ENCODE results near the gene VSTM5.

VSTM5 gene

DNA sequence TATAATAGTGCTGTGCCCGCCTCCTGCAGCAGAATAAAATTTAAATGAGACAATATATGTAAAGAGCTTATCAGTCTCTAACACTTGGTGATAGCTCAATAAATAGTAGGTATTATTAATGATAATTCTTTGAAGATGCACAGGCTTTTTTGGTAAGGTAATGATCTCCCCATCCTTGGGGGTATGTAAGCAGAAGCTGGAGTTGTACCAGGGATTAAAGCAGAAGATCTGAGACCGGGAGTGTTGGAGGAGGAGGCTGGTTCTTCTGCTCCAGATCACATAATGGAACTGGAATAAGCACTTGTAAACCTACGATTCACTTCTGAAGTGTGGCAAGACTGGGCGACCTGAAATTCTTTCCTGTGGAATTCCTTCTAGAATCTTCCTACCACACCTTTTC lies 8.4 kb downstream of the VSTM5 start:
- DNase-seq: no peak

DNA sequence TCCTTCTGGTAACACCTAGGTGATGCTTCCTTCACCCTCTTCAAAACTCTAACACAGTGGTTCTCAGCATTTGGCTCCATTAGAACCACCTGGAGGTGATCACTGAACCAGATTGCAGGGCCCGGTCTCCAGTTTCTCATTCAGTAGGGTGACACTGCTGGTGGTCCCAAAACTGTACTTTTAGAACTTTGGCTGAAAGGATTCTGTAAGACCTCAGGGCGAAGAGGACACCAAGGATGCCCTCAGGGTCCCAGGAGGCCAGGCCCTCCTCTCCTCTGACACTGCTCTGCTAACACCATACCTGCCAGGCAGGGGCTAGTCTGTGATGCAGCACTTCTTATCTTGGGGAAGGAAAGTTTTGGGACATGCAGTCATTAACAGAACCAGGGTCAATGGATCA lies 9.0 kb downstream of the VSTM5 start:
- DNase-seq: no peak

DNA sequence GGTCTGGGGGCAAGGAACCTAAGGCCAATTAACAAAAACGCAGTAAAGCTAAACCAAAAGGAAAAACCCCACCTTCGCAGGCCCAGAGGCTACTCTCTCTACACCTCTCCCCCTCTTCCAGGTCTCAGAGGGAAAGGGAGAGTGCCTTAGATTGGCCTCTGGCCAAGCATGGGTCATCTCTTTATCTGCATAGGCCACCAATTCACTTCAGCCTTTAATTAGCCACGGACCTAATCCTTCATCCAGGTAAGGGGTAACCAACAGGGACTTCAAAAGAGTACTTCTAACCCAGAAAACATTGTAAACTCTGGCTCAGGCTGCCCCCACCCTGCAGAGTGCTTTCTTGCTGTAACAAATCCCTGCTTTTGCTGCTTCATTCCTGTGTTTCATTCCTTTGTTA lies 9.4 kb downstream of the VSTM5 start:
- no peak for DNase-seq

DNA sequence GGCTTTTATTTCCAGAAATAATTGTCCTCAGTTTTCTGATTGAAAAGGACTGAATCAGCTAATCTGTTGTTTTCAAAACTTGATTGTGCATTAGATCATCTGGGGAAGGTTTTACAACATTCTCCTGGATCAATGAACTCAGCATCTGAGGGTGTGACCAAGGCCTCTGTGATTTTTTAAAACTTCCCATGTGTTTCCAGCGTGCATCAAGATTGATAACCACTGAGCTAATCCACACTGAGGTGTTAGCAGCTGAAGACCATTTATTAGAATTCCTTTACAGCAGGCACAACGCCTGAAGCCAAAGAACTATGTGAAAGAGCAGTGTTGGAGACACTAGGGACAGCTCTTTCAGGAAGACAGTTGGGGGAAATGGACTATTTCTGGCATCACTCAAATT lies 10.2 kb downstream of the VSTM5 start:
- DNase-seq: no peak

DNA sequence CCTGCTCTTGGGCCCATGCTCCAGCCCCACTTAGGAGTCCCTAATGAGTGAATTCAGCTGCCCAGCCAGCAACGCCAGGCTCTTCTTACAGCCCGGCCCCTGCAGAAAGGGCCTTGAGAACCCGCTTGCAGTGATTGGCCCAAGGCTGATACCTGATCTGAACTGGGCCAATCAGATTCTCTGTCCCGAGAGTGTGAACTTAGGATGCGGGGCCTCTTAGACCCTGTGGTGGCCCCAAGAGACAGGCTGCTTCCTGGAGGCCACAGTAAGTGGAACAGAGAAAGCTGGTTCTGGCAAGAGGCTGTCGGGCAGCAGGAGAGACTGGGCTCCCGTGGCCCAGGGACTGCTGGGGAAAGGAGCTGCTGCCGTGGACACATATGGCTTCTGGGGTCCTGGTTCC lies 11.5 kb downstream of the VSTM5 start:
- DNase-seq: no peak

DNA sequence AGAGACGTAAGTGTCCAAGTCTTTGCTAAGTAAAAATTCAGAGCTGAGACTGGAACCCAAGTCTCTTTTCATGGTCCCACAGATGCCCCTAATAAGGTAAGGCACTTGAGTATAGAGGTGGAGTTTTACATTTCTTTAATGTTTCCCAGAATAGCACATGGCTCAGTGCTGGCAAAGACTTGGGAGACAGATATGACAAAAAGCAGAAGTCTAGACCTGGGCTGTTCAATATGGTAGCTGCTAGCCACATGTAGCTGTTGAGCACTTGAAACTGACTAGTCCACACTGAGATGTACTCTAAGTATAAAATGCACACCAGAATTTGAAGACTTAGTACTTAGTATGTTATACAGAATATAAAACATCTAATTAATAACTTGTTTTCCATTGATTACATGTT lies 17.6 kb downstream of the VSTM5 start:
- no peak for DNase-seq

DNA sequence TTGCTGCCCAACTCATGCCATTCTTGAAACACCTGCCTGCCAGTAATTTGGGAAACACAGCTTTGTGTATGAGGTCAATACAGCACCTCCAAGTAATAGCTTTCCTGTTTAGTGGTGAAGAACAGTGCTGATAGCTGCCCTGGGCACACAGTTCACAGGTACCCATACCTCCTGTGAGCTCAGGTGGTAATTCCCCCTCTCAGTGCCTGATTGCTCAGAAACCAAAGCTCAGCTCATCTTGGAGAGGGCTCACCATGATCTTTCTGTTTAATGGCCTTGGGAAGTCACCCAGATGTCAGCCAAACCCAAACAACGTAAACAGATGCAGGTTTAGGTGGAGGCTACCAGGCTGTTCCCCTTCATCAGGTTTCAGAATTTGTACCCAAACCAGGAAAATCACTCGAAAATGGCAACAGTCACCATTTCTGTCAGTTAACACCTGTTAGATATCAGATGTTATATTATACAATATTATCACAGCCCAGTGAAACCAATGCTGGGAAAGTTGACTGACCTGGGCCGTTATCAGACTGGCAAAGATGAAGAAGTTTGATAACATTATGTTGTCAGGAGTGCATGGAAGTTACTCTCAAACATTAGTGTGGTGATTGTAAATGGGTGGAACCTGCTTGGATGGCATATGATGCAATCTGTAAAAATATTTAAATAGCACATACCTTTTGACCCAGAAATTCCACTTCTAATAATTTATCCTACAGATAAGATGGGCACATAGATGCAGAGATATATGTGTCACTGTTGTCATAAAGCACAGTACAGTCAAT lies 18.9 kb downstream of the VSTM5 start:
- no peak for DNase-seq

DNA sequence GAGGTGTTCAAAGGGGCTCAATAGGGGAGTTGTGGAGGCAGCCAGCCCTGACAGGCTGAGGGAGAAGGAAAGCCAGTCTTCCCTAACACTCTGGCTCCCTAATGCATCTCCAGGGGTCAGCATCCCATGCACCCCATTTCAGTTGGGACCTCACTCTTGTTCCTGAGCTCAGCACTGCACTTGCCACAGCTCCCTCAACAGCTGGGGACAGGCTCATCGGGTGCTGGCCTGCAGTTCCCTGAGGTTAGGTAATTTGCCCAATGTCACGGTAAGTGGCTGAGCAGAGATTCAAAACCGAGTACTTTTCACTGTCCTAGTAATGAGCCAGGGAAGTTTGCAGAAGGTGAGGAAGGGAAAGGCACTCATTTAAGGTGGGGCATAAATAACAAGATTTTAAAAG lies 20.8 kb downstream of the VSTM5 start:
- no peak for DNase-seq

DNA sequence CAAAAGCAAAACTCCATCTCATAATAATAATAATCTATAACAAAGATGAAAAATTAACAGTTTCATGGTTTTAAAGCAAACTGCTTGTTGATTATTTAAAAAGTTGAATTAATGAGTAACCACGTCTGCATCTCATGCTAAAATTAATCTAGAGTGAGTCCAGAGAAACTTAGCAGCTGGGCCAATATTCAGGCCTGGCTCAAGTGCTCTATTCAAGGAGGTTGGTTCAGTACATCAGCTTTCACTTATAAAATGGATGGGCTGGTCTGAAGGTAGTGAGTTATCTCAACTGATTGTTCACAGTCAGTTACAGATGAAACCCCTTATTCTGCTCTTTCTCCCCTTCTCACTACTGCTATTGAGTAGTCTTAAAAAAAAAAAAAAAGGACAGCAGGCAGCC lies 23.1 kb downstream of the VSTM5 start:
- DNase-seq: no peak

DNA sequence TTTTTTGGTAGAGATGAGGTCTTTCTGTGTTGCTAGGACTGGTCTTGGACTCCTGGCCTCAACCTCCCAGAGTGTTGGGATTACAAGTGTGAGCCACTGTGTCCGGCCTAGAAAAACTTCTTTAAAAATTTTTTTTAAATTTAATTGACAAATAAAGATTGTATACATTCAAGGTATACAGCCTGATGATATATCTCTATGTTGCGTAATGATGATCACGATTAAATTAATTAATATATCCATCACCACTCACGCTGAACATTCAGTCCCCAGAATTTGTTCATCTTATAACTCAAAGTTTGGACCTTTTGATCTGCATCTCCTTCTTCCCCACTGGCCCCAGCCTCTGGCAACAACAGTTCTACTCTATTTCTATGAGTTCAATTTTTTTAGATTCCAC lies 27.2 kb downstream of the VSTM5 start:
- no peak for DNase-seq

DNA sequence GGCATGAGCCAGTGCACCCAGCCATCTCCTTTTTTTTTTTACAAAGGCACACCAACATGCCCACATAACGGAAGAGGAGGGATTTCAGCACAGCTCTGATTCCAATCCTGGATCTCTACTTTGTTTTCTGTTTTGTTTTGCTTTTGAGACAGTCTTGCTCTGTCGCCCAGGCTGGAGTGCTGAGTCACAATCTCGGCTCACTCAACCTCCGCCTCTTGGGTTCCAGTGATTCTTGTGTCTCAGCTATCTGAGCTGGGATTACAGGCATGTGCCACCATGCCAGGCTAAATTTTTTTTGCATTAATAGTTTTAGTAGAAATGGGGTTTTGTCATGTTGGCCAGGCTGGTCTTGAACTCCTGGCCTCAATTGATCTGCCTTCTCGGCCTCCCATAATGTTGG lies 28.1 kb downstream of the VSTM5 start:
- no peak for DNase-seq

DNA sequence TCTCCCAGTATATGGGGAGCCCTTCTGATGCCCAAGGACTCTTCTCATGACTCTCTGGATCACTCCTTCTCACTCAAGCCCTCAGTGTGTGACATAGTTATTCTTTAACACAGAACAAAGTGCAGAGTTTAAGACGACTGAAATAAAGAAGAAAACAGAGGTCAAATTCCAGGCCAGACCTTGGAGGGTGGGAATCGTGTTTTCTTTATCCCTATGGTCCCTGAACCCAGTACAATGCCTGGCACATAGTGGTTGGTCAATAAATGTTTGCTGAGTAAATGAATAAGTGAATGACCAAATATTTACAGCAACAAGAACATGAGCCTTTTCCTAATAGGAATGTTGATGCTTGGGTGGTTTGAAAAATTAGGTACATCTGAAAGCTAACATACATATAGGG lies 28.8 kb downstream of the VSTM5 start:
- no peak for DNase-seq

DNA sequence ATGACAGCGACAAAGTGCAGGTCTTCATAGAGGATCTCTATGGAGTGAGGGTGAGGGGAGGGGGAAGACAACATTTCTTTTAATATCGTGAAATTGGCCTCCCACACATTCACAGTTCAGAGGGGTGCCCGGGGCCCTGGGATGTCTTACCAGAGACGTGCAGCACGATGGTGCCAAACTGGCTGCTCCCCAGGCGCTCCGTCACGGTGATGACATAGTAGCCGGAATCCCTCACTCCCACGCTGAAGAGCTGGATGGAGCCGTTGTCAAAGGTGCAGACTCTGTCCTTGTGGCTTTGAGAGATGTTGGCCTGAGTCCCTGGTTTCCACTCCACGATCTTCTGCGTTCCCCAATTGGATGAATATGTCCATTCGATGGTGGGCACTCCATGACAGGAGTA lies 29.6 kb downstream of the VSTM5 start:
- no peak for DNase-seq

DNA sequence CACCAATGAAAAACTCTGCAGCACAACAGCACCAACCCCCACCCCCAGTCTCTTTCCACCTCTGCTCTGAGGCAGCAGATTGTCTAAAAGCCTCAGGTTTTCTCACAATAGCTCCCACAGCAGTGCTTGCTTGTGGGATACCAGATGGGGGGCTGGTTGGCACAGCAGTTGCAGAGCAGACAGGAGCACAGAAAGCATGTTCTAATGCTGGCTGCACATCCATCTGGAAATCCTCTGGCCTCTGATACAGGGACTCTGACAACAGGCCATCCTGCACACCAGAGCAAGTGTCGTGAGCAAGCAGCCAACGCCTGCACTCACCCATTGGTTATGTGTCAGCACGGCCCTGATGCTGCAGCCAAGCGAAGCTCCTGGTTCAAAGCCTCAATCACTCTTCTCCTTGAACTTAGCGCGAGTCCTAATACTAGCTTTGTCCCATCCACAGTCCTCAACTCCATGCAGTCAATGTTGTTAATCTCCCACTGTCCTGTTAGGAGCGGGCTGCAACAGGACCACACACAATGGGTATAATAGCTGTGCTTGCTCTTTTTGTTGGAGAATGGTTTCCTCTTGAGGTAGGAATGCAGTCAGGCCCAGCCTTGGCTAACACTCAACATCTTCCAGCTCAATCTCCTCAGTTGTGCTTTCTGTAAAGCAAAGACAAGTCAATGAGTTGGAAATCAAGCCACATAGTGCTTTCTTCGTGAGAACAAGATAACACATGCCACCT lies 30.3 kb downstream of the VSTM5 start:
- no peak for DNase-seq

DNA sequence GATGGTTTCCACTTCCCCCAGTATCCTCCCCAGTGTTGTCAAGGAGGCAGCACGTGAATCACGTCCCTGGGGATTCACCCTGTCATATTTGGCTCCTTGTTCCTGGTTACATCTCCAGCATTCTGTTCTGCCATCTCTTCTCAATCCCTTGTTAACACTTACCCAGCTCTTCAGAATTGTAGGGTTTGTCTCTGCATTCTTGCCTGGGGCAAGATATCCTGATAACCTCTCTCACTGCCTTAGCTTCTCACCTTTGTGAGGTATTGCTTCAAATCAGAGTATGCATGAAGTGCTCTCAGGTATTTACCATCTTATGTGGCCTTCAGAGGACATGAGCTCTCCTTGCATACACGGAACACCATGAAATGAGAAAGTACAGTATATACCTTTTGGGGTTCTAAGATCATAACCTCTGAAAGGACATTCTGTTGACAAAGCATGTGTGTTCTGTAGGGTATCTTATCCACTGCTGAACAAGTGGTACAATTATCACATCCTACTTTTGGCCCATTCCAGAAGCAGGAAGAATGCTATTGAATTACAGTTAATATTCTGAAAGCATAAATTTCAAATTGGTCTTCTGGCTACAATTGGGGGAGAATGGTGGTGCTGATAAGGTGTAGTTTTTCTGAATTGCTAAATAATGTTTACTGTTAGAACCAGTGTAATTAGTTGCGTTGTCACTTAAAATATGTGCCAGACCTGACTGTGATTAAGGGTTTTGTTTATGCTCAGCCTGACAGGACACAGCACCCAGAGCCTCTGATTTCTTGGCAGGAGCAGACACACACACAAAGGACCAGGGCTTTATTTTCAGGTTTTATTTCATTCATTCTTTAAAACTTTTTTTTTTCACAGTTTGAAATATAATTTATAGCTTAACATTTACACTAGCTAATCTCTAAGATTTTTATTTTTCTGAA lies 32.7 kb downstream of the VSTM5 start:
- no peak for DNase-seq

DNA sequence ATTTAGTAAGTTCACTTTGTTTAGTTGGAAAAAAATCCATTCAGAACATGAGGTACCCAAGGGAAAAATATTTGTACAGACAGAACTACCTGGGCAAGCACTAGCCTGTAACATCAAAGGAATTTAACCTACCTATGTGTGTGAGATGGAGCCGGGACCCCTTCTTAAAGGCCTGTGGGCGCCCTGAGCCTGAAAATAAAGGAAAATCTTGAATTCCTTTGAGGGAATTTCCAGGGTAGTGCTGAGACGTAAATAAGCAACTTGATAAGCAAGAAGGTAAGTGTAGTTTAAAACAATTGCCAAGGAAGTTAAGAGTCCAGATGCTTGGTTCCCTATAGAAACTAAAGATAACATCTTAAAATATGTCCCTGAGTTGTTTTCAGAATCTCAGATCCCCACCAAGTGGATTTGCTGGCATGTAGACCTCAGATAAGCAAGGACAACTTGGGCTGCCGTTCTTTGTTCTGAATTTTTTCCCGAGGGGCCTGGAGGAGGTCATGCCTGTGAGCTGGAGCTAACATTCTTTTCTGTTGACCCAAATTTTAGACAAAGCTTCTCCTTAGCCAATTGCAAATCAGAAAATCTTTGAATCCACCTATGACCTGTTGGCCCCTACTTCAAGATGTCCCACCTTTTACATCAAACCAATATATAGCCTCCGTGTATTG lies 35.3 kb downstream of the VSTM5 start:
- no peak for DNase-seq

DNA sequence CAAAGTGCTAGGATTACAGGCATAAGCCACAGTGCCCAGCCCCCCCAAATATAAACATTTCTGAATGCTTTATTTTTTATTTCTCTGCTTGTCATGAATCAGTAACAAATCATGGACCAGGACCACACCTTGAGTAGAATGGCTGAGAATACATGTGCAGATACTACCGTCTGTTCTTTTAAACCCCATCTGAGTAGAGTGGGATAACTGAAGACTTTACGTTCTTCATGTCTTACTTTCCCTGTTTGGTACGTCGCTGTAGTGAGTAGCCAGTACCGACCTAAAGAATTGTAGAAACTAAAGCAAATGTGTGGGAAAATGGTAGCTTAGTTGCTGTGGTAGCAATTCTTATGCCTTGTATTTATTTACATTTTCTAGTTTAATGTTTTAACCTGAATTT lies 36.4 kb downstream of the VSTM5 start:
- DNase-seq: no peak

DNA sequence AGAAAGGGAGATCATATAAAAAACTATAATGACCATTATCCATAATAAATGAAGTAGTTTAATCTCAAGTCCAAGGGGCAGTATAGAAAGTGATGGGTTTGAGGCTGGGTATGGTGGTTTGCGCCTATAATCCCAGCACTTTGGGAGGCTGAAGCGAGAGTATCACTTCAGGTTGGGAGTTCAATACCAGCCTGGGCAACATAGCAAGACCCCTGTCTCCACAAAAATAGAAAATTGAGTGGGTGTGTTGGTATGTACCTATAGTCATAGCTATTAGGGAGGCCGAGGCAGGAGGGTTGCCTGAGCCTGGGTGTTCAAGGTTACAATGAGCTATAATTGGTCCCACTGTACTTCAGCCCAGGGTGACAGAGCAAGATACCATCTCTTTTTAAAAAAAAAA lies 42.4 kb downstream of the VSTM5 start:
- no peak for DNase-seq

DNA sequence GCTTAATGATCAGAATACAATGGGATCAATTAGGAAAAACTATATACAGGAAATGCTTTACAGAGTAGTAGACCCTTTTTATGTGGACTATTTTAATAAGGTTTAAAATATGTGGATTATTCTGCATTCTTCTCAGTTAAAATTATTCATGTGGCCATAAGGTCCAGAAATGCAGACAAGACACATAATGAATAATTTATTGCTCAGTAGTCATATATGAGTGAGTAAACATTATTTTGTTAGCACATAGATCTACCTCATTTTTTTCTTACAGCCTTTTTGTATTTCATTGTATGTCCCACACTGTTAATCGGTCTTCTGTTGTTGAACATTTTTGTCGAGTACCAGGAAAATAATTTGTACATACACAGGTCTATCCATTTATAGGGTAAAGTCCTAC lies 45.5 kb downstream of the VSTM5 start:
- no peak for DNase-seq

DNA sequence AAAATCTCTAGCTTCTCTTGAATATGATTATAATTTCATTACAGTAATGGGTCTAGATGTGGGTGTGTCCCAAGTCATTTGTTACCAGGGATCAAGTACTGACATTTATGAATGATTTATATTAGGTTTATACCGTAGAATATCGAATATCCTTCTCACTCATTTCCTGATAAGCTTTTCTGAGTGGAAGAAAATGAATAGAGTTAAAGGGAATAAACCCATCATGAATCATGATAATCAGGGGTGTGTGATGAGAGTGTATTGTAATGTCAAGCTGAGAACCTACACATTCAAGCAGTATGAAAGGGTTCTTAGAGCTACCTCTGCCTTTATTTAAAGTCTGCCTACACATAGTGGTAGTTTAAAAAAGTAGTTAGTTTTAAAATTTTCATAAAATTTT lies 49.1 kb downstream of the VSTM5 start:
- no peak for DNase-seq

DNA sequence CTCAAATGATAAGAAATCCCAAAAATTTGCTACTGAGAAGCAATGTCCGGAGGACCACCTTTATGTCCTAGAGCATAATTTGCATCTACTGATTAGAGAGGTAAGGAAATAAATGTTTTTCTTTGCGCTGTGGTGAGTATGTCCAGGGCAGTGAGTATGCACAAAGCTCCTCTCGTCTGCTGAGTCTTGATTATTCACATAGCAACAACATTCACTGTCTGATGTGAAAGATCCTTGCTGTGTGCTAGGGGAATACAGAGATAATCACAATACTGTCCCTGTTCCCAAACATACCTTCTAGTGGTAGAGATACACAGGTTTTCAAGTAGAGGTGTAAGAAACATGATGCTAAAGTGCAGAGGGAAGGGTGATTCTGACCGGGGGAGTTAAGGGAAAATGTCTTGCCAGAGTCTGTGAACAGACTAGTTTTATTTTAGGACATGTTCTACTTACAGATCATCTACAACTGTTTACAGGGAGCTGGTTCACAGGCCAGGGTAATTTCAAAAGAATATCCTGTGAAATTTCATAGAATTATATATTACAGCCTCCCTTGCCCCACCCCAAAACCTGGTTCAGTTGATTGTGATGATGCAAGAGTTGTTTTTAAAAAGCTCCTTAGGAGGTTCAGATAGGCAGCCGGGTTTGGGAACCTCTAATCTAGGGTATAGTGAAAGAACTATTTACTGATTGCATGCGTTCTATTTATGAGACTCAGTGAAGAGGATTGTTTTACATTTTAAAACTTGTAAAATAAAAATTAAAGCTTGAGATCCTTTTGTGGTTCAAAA lies 53.8 kb downstream of the VSTM5 start:
- no peak for DNase-seq

DNA sequence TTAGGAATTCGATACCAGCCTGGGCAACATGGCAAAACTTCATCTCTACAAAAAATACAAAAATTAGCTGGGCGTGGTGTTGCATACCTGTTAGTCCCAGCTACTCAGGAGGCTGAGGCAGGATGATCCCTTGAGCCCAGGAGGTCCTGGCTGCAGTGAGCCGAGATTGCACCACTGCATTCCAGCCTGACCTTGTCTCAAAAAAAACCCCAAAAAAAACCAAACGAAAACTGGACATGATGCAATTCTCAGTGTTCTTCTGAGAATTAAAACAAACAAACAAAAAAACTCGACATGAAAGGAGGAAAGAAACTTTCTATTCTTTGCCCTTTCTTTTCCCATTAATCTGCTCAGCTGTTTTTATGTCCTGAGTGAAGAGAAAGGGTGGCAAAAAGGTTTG lies 58.9 kb downstream of the VSTM5 start:
- DNase-seq: no peak
